Measurements from ENCODE around the gene CACNA1A. TPM values are rescaled to one million over a fixed set of nuclear protein-coding genes. Genes with fewer than 3 reads are reported as not detected.
"Not testable (repeated sequence)": the region's sequence is repeated elsewhere in the genome, so short reads cannot be mapped to it uniquely, and the experiment has no call there.

The CACNA1A gene
- polyA plus RNA-seq, 3 donors = 0.58 to 2.2 (median 2.0) TPM

DNA sequence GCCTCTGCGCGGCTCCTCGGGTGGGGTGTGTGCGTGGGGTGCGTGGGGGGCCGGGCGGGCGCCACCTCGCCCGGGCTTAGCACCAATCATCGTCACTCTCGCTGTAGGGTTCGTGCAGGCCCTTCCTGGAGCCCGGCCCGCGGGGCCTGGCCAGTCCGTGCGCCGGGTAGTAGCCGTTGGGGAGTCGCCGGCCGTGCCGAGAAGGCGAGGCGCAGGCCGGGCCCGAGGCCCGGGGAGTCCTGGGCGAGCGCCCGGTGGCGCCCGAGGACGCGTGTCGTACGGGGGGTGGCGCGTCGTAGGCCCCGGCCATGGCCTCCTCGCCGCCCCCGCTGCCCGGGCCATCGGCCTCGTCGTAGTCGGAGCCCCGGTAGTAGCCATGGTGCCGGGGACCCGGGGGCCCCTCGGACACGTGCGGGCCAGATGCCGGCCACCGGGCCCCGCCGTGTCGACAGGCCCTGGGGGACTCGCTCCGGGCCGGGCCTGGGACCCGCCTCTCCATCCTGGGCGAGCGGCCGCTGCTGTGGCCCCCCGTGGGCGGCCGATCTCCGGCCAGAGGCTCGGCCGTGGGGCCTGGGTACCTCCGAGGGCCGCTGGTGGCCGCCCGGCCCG lies 298.9 kb downstream of the CACNA1A start:
- WGBS, 3 donors = 65 to 92% (median 86%) methylated on average over 27 to 79 of the region's 79 CpGs
- H3K27ac ChIP-seq (ENCODE audit: low read depth, low read length) = no peak overlapping the region

DNA sequence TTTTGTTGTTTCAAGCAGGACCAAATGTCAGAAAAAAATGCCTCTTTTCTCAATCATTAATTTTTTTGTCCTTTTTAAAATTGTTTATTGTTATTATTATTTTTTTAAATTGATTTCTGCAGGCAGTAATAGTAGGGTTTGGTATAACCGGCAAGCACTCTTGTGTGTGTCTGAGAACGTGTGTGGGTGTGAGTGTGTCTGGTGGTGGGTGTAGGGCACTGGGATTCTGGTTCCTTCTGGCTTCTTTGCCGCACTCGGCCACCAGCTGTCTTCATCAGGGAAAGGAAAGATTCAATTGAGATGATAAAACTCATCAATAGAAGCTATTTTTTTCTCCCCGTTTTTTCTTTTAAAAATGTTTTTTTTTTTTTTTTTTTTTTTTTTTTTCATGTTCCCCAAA lies 299.7 kb downstream of the CACNA1A start:
- no peak overlapping the region for H3K27ac ChIP-seq (ENCODE audit: low read depth, low read length)
- WGBS, 3 donors = 75 to 88% (median 86%) methylated on average over 5 of the region's 5 CpGs

GRCh38 chr19:13202112-13202511 lies 304.2 kb downstream of the CACNA1A start:
- not testable (repeated sequence) for H3K27ac ChIP-seq (ENCODE audit: low read depth, low read length)
- 95 to 96% (median 96%) methylated on average over 7 of the region's 7 CpGs for WGBS, 3 donors

DNA sequence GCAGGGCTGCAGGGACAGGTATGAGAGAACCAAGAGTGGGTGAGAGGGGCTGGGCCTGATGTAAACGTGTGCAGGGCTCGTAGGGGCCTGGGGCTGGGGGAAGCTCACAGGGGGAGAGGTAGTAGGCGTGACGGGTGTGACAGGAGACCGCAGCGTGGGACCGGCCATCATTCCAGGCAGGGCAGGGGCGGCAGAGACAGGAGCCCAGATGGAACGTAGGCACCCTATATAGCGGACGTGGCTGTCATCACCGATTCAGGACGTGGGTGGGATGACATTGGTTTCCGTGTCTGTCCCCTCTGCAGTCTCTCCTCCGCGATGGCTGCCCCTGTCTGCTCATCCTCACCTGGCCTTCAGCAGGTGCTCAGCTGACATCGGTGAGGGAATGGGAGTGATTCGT lies 307.6 kb downstream of the CACNA1A start:
- WGBS, 3 donors = 85 to 89% (median 85%) methylated on average over 16 to 18 of the region's 18 CpGs
- H3K27ac ChIP-seq (ENCODE audit: low read depth, low read length) = no peak overlapping the region

GRCh38 chr19:13195678-13196077 lies 310.6 kb downstream of the CACNA1A start:
- WGBS, 3 donors = 29 to 79% (median 71%) methylated on average over 11 of the region's 11 CpGs
- H3K27ac ChIP-seq (ENCODE audit: low read depth, low read length) = no peak overlapping the region

DNA sequence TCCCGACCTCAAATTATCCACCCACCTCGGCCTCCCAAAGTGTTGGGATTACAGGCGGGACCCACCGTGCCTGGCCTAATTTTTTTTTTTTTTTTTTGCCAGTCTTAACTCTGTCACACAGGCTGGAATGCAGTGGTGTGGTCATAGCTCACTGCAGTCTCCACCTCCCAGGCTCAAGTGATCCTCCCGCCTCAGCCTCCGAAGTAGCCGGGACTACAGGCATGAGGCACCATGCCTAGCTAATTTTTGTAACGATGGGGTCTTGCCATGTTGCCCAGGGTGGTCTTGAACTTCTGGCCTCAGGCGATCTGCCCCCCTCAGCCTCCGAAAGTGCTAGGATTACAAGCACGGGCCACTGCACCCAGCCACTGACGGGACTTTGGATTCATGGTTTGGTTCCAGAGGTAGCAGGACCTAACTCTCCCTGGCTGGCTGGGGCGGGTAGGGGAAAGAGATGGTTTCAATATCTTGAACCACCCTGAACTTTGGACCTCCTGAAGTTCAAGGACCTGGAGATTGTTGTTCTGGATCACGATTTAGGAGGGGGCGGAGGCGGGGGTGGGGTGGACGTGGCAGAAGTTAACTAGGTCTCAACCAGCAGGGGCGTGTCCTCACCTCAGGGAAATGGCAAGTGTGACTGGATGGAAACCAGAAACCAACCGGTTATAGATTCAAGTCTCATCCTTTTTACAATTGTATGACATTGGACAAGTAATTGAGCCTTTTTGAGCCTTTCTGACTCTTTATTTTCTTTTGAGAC lies 315.3 kb downstream of the CACNA1A start:
- H3K27ac ChIP-seq (ENCODE audit: low read depth, low read length) = no peak overlapping the region
- WGBS, 3 donors = 77 to 85% (median 84%) methylated on average over 19 of the region's 19 CpGs

- WGBS, 3 donors = 86 to 88% (median 88%) methylated on average over 2 to 4 of the region's 4 CpGs
- H3K27ac ChIP-seq (ENCODE audit: low read depth, low read length) = no peak overlapping the region
Observed at GRCh38 chr19:13189600-13189999, 316.7 kb downstream of the CACNA1A start.

- 89 to 94% (median 92%) methylated on average over 4 of the region's 4 CpGs for WGBS, 3 donors
- H3K27ac ChIP-seq (ENCODE audit: low read depth, low read length) = no peak overlapping the region
Observed at GRCh38 chr19:13187419-13187818, 318.9 kb downstream of the CACNA1A start.

DNA sequence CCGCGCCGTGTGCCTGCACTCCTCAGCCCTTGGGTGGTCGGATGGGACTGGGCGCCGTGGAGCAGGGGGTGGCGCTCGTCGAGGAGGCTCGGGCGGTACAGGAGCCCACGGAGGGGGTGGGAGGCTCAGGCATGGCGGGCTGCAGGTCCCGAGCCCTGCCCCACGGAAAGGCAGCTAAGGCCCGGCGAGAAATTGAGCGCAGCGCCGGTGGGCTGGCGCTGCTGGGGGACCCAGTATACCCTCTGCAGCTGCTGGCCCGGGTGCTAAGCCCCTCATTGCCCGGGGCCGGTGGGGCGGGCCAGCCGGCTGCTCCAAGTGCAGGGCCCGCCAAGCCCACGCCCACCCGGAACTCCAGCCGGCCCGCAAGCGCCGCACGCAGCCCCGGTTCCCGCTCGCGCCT lies 319.6 kb downstream of the CACNA1A start:
- not testable (repeated sequence) for H3K27ac ChIP-seq (ENCODE audit: low read depth, low read length)
- 92 to 96% (median 92%) methylated on average over 32 to 38 of the region's 38 CpGs for WGBS, 3 donors

- not testable (repeated sequence) for H3K27ac ChIP-seq (ENCODE audit: low read depth, low read length)
- 80 to 87% (median 84%) methylated on average over 21 to 22 of the region's 22 CpGs for WGBS, 3 donors
Observed at GRCh38 chr19:13185763-13186657, 320.3 kb downstream of the CACNA1A start.

DNA sequence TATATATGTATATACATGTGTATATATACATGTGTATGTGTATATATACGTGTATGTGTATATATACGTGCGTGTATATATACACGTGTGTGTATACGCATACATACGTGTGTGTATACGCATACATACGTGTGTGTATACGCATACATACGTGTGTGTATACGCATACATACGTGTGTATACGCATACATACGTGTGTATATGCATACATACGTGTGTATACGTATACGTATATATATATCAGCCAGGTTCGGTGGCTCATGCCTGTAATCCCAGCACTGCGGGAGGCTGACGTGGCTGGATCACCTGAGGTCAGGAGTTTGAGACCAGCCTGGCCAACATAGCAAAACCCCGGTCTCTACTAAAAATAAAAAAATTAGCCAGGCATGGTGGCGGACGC lies 321.4 kb downstream of the CACNA1A start:
- WGBS, 3 donors = 76 to 94% (median 84%) methylated on average over 23 of the region's 23 CpGs
- not testable (repeated sequence) for H3K27ac ChIP-seq (ENCODE audit: low read depth, low read length)

DNA sequence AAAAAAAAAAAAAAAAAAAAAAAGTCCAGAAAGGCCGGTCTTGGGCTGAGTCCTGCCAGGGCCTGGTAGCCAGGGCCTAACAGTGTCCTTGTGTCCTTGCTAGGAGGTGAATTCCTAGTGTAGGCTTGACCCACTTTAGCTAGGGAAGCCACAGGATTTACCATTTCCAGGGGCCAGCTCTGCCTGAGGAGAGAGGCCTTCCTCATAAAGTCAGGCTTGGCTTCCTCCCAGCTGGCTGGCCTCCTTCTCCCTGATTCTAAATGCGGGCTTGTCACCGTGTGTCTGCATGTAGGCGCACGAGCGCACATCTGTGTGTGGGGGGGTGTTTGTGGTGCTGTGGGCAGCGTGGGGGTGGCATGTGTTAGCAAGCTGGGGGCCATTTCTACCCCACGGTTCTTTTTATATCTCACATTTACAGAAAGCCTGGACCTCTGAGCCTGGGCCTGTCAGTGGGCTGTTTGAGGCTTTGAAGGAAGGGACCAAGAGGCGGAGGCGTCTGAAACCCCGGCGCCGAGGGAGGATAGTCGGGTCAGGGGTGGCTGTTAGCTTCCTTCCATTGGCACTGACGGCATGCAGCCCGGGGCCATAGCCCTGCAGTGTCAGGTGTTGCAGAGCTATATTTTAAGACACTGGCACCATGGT lies 324.4 kb downstream of the CACNA1A start:
- H3K27ac ChIP-seq (ENCODE audit: low read depth, low read length) = no peak overlapping the region
- 9 to 27% (median 17%) methylated on average over 16 of the region's 16 CpGs for WGBS, 3 donors

DNA sequence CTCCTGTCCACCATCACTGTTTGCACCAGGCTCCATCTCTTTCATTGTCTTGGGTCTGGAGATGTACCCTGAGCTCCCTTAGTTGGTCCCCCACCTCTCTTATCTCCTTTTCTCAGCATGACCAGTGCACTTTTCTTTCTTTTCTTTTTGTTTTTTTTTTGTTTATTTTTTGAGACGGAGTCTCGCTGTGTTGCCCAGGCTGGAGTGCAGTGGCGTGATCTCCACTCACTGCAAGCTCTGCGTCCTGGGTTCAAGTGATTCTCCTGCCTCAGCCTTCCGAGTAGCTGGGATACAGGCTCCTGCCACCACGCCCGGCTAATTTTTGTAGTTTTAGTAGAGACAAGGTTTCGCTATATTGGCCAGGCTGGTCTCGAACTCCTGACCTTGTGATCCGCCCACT lies 328.0 kb downstream of the CACNA1A start:
- 90 to 94% (median 90%) methylated on average over 10 of the region's 10 CpGs for WGBS, 3 donors
- not testable (repeated sequence) for H3K27ac ChIP-seq (ENCODE audit: low read depth, low read length)

- WGBS, 3 donors = 93 to 98% (median 94%) methylated on average over 5 of the region's 5 CpGs
- not testable (repeated sequence) for H3K27ac ChIP-seq (ENCODE audit: low read depth, low read length)
Observed at GRCh38 chr19:13177584-13177983, 328.7 kb downstream of the CACNA1A start.

DNA sequence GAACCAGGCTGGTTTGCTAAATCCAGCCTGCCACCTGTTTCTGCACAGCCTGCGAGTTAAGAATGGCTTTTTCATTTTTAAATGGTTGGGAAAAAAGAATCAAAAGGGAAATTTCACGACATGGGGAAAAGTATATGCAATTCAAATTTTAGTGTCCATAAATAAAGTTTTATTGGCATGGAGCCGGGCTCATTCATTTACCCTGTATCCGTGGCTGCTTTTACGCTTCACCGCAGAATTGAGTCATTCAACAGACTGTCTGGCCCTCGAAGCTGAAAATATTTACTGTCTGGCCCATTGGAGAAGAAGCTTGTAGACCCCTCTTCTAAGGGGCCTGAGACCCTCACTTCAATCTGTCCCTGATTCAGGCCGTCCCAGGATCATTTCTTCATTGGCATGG lies 329.9 kb downstream of the CACNA1A start:
- H3K27ac ChIP-seq (ENCODE audit: low read depth, low read length) = no peak overlapping the region
- WGBS, 3 donors = 80 to 92% (median 87%) methylated on average over 8 of the region's 8 CpGs

DNA sequence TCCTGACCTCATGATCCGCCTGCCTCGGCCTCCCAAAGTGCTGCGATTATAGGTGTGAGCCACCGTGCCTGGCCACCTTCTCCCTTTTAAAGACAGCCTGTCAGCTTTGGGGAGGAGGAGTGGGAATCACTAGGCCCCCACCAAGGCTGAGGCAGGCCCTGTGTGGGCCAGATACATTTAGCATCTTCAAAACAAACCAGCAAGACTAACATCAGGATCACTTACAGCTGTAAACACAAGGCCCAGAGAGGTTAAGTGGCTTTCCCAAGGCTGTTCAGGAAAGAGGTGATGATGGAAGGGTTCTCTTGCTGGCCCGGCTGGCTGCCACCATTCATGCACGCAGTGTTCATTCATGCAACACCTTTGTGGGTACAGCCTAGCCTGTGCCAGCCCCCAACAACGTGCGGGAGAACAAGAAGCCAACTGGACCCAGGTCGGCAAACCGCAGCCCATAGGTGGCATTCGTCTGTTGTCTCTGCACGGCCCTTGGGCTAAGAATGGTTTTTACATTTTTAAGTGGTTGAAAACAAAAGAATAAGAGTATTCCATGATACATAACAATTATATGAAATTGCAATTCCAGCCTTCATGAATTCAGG lies 333.0 kb downstream of the CACNA1A start:
- 86 to 87% (median 87%) methylated on average over 12 of the region's 12 CpGs for WGBS, 3 donors
- no peak overlapping the region for H3K27ac ChIP-seq (ENCODE audit: low read depth, low read length)

DNA sequence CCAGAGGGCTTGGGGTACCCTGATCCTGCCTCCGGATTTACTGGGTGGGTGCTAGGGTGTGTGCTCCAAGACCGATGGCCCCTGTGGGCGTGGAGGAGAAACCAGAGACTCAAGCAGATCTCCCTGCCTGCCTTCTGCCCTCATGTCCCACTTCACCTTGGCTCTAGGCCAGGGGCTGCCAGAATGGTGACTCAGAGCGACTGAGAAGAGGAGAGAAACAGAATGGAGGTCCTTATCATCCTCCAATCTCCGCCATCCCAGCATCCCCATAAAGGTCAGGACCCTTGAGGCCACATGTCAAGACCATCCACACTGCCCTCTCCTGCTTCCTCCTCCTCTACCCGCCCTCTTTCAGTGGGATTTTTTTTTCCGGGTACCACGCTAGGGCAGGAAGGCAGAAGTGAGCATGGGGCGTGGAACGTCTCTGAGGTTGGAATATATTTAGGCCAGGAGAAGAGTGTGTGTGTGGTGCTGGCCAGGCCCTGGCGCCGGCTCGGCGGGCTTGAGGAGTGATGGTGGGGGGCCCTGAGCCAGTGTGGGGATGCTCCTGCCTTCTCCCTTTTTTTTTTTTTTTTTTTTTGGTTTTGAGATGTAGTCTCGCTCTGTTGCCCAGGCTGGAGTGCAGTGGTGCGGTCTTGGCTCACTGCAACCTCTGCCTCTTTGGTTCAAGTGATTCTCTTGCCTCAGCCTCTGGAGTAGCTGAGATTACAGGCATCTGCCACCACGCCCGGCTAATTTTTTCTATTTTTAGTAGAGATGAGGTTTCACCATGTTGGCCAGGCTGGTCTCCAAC lies 333.7 kb downstream of the CACNA1A start:
- H3K27ac ChIP-seq (ENCODE audit: low read depth, low read length) = peak overlapping the region; percentile 35
- 27 to 80% (median 37%) methylated on average over 16 to 18 of the region's 18 CpGs for WGBS, 3 donors
